ENCODE data around the gene KANTR.
"Not testable (repeated sequence)": the region's sequence is repeated elsewhere in the genome, so short reads cannot be mapped to it uniquely, and the experiment has no call there.

KANTR gene

DNA sequence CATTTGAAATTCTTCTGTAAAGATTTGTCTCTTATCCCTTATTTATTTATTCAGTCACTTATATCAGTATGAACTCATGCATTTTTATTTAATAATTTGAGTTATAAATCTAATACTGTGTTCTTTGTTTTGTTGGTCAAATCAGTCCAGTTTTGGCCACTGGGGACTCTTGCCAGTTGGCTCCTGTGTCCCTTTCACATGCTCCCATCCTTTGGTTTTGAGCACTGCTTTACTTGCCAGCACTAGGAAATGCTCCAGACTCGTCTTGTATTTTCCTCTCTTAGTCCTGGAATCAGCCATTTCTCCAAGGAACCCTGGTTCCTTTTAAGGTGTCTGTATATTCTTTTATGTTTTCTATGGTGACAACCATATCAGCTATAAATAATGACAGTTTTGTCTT is 28.1 kb downstream of the KANTR start:
- peak in 3 of 51 donors; percentile 1 to 3 (median 2) for DNase-seq

GRCh38 chrX:53125506-53125905 is 31.6 kb downstream of the KANTR start:
- DNase-seq, result no peak

- no peak for DNase-seq
These were observed 32.4 kb downstream of the KANTR start for GRCh38 chrX:53126377-53126776.

DNA sequence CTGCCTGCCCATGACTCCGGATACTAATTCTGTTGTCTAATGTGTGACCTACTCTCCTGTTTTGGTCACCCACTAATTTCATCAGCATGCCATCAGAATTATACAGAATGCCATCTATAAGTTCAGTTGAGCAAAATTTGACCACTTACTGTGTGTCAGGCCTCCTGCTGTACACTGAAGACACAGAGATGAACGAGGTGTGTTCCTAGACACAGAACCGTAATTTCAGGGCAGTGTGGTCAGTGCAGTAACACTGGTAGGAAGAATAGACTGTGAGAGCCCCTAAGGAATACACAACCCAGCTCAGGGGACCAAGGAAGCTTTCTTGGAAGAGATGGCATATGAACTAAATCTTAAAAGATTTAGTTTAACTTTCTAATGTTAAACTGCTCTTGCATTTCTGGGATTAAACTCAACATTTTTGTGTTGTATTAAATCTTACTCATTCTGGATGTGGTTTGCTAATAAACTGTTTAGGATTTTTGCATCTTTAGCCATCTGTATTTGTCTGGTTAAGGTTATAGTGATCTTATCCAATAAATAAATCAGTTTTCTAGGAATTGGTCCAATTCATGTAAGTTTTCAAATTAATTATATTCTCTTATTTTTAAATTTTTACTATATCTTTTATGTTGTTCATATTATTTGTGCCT is 34.3 kb downstream of the KANTR start:
- DNase-seq, result no peak

GRCh38 chrX:53133400-53133799 is 39.5 kb downstream of the KANTR start:
- DNase-seq, result no peak

DNA sequence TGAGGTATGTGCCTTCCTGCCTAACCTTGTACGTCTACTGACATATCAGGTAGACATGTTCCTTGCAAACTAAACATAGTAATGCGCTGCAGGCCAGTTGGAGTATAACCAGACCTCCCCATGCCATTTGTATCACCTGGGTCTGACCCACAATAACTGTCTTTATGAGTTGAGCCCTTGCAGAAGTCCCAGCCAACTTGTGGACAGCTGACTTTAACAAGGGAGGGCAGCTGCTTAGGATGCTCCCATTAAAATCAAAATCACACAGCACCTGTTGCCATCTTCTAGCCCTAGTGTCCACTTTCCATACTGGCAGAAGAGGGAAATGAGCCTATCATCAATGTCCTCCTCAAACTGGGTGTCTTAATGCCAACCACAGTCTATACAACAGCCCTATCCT is 41.6 kb downstream of the KANTR start:
- DNase-seq, result no peak

DNA sequence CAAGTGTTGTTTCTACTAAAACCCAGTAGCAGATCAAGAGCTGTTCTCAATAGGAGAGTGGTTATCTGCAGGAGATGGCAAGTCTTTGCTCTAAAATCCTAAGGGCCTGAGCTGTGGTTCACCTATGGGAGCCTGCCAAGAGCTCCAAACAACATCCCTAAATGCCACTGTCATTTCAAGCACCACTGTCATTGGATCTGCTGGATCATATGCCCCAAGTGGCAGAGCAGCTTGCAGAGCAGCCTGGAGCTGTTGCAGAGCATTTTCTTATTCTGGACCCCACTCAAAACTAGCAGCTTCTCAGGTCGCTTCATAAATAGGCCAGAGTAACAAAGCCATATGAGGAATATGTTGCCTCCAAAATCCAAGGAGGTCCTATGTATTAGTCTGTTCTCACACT is 59.6 kb downstream of the KANTR start:
- no peak for DNase-seq

DNA sequence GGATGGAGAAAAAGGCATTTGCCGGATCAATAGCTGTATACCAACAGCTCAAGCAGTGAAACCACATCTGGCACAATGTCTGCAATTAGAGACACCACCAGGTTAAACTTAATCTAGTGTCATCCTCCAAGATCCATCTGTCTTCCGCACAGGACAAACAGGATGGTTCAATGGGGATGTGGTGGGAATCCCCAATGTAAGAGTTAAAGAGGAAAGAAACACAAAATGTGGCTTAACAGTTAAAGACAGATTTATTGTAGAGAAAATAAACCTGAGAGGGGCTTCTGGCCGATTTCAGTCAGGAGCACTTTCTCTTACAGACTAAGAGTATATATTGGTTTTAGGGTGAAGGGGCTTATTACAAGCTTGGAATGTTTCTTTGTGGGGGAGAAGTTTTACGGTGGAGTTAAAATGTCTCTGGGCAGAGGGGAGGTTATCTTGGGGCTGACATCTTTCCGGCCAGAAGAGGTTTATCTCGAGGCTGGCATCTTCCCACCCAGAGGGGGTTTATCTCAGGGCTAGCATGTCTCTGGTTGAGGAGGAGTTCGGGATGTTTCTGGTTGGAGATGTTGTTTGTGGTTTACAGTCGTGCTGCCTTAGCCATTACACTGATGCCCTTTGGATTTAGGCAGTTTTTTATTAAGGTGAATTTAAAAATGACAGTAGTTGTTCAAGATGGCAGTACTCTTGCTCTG is 61.7 kb downstream of the KANTR start:
- DNase-seq, result no peak

DNA sequence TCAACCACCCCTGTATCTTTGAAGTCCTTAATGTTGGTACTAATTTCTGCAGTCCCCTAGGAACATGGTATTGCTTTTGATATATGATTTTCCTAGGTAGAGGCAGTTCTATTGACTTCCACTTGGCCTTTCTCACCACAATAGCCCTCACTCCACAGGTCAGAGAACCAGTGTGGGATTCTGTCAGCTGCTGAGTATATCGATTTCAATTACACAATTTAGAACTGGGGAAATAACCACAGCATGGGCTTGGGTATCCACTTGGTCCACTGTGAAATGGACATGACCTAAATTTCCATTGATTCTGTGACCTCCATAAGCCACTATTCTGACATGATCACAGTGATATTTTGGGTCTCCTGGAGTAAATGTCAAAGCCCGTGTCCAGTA is 62.3 kb downstream of the KANTR start:
- DNase-seq, result no peak

GRCh38 chrX:53159184-53159583 is 65.2 kb downstream of the KANTR start:
- DNase-seq, result no peak

GRCh38 chrX:53160297-53160983 is 66.5 kb downstream of the KANTR start:
- no peak for DNase-seq

DNA sequence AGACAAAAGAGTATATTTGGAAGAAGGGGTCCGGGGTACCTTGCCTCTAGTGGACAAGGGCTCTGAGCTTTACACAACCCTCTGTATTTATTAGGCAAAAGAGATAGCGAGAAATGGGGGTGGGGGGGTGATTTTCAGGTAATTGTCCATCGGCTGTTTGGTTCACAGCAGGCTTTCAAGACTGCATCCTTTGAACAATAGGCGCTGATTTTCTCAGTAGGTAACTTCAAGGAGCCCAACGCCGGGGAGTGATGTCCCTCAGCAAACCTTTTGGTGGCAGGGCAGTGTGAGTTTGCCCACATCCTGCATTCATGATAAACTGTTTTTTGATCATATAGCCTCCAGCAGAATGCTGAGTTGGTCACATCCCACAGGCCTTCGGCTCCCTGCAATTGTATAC is 69.5 kb downstream of the KANTR start:
- no peak for DNase-seq

- DNase-seq, result not testable (repeated sequence)
These were observed 70.6 kb downstream of the KANTR start for GRCh38 chrX:53164566-53164965.

DNA sequence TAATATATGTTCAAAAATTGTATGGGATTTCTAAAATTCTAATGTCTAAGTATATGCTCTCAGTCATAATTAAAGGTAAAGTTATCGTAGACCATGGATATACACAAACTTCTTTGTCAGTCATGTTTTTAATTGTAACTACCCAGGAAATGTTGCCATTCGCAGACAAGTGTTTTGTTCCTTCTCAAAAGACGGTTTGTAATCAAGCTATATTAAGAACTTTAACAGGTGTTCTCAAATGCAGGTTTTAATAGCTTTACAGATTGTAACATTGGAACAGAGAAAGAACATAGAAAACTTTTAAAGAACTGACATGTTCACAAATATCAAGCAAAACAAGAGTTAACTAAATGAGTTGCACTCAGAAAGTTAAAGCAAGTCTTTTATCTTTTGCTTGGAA is 72.2 kb downstream of the KANTR start:
- DNase-seq, result no peak

GRCh38 chrX:53171356-53171755 is 77.4 kb downstream of the KANTR start:
- DNase-seq, result no peak

Measured in hypothalamus (tissue), 51 donors.